Esophagus muscularis mucosa (tissue), 4 donors: ENCODE results near the gene SRD5A1. TPM values are rescaled to one million over a fixed set of nuclear protein-coding genes. Genes with fewer than 3 reads are reported as not detected.

ENCODE experiments used
- DNase-seq: peaks from one replicate; pipeline ENCODE4 v3.0.0-alpha.2; 2017; ENCODE audit errors: extremely low spot score
- H3K27ac ChIP-seq, 4 donors: fragments of 200-600 bp; sonication (generic); replicated peaks in 1 of 4; 1 replicate in 3 of 4; 2 replicates in 1 of 4; pipeline ENCODE4 v1.5.1; 2016 to 2019; ENCODE audit warnings: mild to moderate bottlenecking in 1 of 4
- H3K27me3 ChIP-seq, 4 donors: fragments of 200-600 bp; sonication (generic); one replicate each; pipeline versions ENCODE4 v1.5.1 to v1.6.0; 2016 to 2019
- H3K36me3 ChIP-seq, 4 donors: fragments of 200-600 bp; sonication (generic); one replicate each; pipeline ENCODE4 v1.5.1; 2016 to 2019
- H3K4me1 ChIP-seq, 4 donors: fragments of 200-600 bp; sonication (generic); one replicate each; pipeline ENCODE4 v1.5.1; 2016 to 2019
- H3K4me3 ChIP-seq, 4 donors: fragments of 200-600 bp; sonication (generic); 1 replicate in 2 of 4; 2 replicates in 2 of 4; pipeline ENCODE4 v1.5.1; 2016 to 2019; ENCODE audit warnings: mild to moderate bottlenecking in 4 of 4, moderate library complexity in 1 of 4
- H3K9me3 ChIP-seq, 4 donors: fragments of 200-600 bp; sonication (generic); 1 replicate in 3 of 4; 2 replicates in 1 of 4; pipeline ENCODE4 v1.5.1; 2016 to 2019
- EP300 ChIP-seq: sonication (generic); formaldehyde crosslinking; IDR thresholded peaks from one replicate; pipeline ENCODE4 v1.6.1; 2017; ENCODE audit warnings: antibody characterized with exemption
- POLR2A ChIP-seq: fragments of 450-650 bp; IDR thresholded peaks from one replicate; pipeline ENCODE4 v1.6.1; 2017; ENCODE audit warnings: antibody characterized with exemption, moderate library complexity, mild to moderate bottlenecking, low read depth
- POLR2AphosphoS5 ChIP-seq, 2 donors: sonication (generic); formaldehyde crosslinking; IDR thresholded peaks; one replicate each; pipeline ENCODE4 v1.6.1; 2017; ENCODE audit warnings: antibody characterized with exemption in 2 of 2
- WGBS: methylation state at CpG from one replicate; pipeline ENCODE4 v1.1.5; 2018; 5-methylcytosine and 5-hydroxymethylcytosine counted together
- intact Hi-C: fragments of 100-400 bp; cut with DNase I; formaldehyde crosslinking; loops from one replicate; pipeline ENCODE4 v1.15.1; 2023
- total RNA-seq, 4 donors: library from RNA; depleted of rRNA; stranded (reverse); fragments of >200 nt; gene quantifications; one replicate each; pipeline versions ENCODE4 v1.1.0 to v1.2.1, GENCODE V29; 2016
- TF ChIP-seq, protein P1 (sequence below), 3 experiments: fragments of 200-600 bp in 2 of 3; fragments of 450-650 bp in 1 of 3; sonication (generic) in 2 of 3; IDR thresholded peaks; one replicate each; pipeline ENCODE4 v1.5.1; 2017 to 2019; ENCODE audit warnings: antibody characterized with exemption in 3 of 3, mild to moderate bottlenecking in 2 of 3, moderate library complexity in 1 of 3

Gene SRD5A1
- total RNA-seq, 4 donors from 2014 or later, result 2.2 to 10.3 (median 4.6) TPM

DNA sequence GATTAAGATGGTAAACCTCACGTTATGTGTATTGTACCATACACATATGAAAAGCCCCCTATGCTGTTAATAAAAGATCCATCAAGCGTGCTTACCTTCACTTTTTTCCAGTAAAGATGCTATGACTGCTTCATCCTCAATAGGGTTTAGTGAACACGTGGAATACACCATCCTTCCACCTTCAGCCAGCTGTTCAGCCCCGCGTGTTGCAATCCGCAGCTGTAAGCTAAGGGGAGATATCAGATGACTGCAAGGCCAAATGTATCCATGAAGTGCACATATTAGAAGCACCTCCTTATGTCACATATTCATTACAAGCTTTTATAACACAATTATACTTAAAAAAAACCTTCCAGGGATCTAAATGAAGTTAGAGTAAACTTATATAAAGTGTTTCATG, 16.6 kb upstream of the SRD5A1 start:
- Histone ChIP-seq H3K4me1 (no peaks in the 10 kb centered on the region), H3K4me3 (no peak overlapping the region), H3K9me3 (no peaks in the 10 kb centered on the region), H3K36me3 (peaks cover 65 to 100% (median 95%) of the 10 kb centered on the region in 4 donors), H3K27me3 (no peaks in the 10 kb centered on the region), H3K27ac (no peak overlapping the region)
- 91% methylated on average over 6 of the region's 6 CpGs for WGBS
- DNase-seq, result no peak
- TF ChIP-seq POLR2A (no peak), EP300 (no peak), POLR2AphosphoS5 (IDR thresholded peaks at IDR 0.05) (no peak)
- TF ChIP-seq, protein P1, sequence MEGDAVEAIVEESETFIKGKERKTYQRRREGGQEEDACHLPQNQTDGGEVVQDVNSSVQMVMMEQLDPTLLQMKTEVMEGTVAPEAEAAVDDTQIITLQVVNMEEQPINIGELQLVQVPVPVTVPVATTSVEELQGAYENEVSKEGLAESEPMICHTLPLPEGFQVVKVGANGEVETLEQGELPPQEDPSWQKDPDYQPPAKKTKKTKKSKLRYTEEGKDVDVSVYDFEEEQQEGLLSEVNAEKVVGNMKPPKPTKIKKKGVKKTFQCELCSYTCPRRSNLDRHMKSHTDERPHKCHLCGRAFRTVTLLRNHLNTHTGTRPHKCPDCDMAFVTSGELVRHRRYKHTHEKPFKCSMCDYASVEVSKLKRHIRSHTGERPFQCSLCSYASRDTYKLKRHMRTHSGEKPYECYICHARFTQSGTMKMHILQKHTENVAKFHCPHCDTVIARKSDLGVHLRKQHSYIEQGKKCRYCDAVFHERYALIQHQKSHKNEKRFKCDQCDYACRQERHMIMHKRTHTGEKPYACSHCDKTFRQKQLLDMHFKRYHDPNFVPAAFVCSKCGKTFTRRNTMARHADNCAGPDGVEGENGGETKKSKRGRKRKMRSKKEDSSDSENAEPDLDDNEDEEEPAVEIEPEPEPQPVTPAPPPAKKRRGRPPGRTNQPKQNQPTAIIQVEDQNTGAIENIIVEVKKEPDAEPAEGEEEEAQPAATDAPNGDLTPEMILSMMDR (IDR thresholded peaks at IDR 0.05), result no peak
- intact Hi-C loops, result no loop called here

DNA sequence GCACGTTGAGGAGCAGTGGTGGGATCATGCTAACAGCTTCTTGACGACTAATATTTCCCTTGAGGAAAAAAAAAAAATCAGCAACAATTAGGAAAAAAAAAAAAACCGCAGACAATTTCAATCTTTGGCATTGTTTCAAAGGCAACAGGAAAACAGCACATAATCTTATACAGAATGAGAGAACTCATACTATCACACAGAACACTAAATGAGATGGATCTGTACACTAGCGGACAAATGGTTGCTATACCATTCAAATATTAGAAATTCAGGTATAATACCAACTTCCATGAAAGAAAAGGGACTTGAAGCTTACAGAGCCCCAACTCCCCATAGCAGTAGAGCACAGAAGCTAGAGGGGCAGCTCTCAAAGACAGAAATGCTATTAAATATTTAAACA, 10.0 kb upstream of the SRD5A1 start:
- WGBS, result 91% methylated on average over 4 of the region's 4 CpGs
- peaks cover 48 to 99% (median 82%) of the 10 kb centered on the region in 4 donors for H3K36me3 ChIP-seq
- intact Hi-C loops, result no loop called here

DNA sequence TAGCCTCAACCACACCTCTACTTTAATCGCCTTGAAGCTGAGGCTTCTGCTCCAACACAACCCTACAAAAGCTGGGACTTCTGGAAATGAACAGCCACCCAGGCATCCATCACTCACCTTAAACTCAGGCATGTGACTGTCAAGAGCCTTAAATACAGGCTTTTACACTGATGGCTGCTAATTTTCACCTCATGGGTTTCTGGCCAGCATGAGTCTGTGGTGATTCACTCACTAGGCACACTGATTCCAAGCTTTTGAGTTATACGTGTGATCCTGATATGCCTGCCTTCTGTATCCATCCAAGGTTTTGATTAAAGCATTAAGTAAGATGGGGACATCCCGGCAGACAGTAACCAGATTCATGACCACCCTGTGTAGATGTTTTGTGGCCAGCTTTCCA, 9.3 kb upstream of the SRD5A1 start:
- TF ChIP-seq EP300 (no peak), POLR2AphosphoS5 (IDR thresholded peaks at IDR 0.05) (no peak)
- intact Hi-C loops, result no loop called here
- Histone ChIP-seq H3K4me1 (no peaks in the 10 kb centered on the region), H3K9me3 (peaks cover 0 to 5% (median 0%) of the 10 kb centered on the region in 4 donors), H3K27me3 (no peaks in the 10 kb centered on the region), H3K36me3 (peaks cover 43 to 99% (median 83%) of the 10 kb centered on the region in 4 donors), H3K4me3 (no peak overlapping the region), H3K27ac (no peak overlapping the region)
- DNase-seq, result no peak
- WGBS, result 88% methylated on average over 3 of the region's 3 CpGs

More for the DNA sequence above, 10.0 kb upstream of the SRD5A1 start:
- Histone ChIP-seq H3K27ac (no peak overlapping the region), H3K27me3 (no peaks in the 10 kb centered on the region), H3K4me1 (no peaks in the 10 kb centered on the region), H3K4me3 (no peak overlapping the region), H3K9me3 (peaks cover 0 to 5% (median 0%) of the 10 kb centered on the region in 4 donors)
- no peak for TF ChIP-seq POLR2A
- TF ChIP-seq, protein P1 (IDR thresholded peaks at IDR 0.05), result no peak
- no peak for TF ChIP-seq POLR2AphosphoS5 (IDR thresholded peaks at IDR 0.05)
- TF ChIP-seq EP300, result no peak
- no peak for DNase-seq

DNA sequence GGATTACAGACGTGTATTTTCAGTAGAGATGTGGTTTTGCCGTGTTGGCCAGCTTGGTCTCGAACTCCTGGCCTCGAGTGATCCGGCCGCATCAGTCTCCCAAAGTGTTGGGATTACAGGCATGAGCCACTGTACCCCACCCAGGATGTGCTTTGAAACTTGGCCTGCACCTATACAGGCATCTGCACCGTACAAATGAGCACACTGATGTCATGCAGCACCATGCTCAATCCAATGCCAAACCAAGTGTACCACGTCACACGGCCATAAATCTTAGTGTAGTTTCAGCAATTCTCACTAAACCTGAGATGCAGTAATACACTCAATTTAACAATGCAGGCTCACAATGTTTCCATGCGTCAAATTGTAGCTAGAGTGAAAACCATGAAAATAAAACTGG, 6.7 kb upstream of the SRD5A1 start:
- TF ChIP-seq EP300, result no peak
- no peak for TF ChIP-seq POLR2A
- TF ChIP-seq, protein P1 (IDR thresholded peaks at IDR 0.05), result no peak
- TF ChIP-seq POLR2AphosphoS5 (IDR thresholded peaks at IDR 0.05), result no peak
- no peak overlapping the region for H3K4me3 ChIP-seq
- 89% methylated on average over 10 of the region's 10 CpGs for WGBS
- peaks cover 25 to 99% (median 82%) of the 10 kb centered on the region in 4 donors for H3K36me3 ChIP-seq
- peaks cover 0 to 5% (median 0%) of the 10 kb centered on the region in 4 donors for H3K9me3 ChIP-seq
- no peak overlapping the region for H3K27ac ChIP-seq
- intact Hi-C loops, result no loop called here
- peaks cover 6 to 14% (median 7%) of the 10 kb centered on the region in 4 donors for H3K4me1 ChIP-seq
- DNase-seq, result no peak
- no peaks in the 10 kb centered on the region for H3K27me3 ChIP-seq

DNA sequence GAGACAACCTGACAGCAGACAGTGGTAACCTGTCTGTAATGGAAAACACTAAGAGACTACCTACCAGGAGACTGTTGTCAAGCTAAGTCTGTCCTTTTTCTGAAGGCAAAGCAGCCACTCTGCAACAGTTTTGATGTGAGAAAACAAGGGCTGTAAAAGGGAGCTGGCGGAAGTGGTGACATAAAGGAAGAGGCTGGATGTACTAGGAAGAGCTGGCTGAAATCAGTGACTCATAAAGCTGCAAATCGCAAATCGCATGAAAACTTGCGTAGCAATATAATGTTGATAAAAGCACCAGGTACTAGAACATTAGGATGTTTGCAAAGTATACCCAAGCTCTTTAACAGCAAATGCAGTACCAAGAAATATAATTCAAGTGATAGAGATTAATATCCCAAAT, 1.8 kb upstream of the SRD5A1 start:
- Histone ChIP-seq H3K4me3 (peak overlapping the region in 1 of 4 donors; percentile 97), H3K9me3 (no peaks in the 10 kb centered on the region), H3K27me3 (no peaks in the 10 kb centered on the region), H3K36me3 (peaks cover 0 to 50% (median 39%) of the 10 kb centered on the region in 4 donors), H3K27ac (no peak overlapping the region), H3K4me1 (peaks cover 27 to 55% (median 39%) of the 10 kb centered on the region in 4 donors)
- 95% methylated on average over 4 of the region's 4 CpGs for WGBS
- TF ChIP-seq POLR2AphosphoS5 (IDR thresholded peaks at IDR 0.05) (no peak), EP300 (no peak), POLR2A (no peak)
- intact Hi-C loops, result loop anchor here (5.0 to 10.0 kb wide), 2 partner anchors 254 to 763 kb away; partner anchors contain the start of genes ADCY2 and MED10
- no peak for DNase-seq
